Transverse colon (tissue), 4 donors: ENCODE measurements around the gene NR1H2. TPM values are rescaled to one million over a fixed set of nuclear protein-coding genes. Genes with fewer than 3 reads are reported as not detected.

Experiments
- DNase-seq: peaks from one replicate; pipeline ENCODE4 v3.0.0-alpha.2; 2019
- H3K27ac ChIP-seq, 4 donors: fragments of 200-600 bp; sonication (generic); 2 replicates each; pipeline ENCODE4 v1.5.1; 2016 to 2018; ENCODE audit warnings: inconsistent platforms in 4 of 4
- H3K27me3 ChIP-seq: fragments of 200-600 bp; sonication (generic); 2 replicates; pipeline ENCODE4 v1.5.1; 2017; ENCODE audit warnings: inconsistent platforms
- H3K36me3 ChIP-seq, 4 donors: fragments of 200-600 bp; sonication (generic); 2 replicates each; pipeline ENCODE4 v1.5.1; 2017 to 2019; ENCODE audit warnings: inconsistent platforms in 4 of 4
- H3K4me1 ChIP-seq, 4 donors: fragments of 200-600 bp; sonication (generic); 2 replicates each; pipeline ENCODE4 v1.5.1; 2017 to 2020; ENCODE audit warnings: inconsistent platforms in 4 of 4
- H3K4me3 ChIP-seq, 4 donors: fragments of 200-600 bp; sonication (generic); 1 replicate in 1 of 4; 2 replicates in 3 of 4; pipeline versions ENCODE4 v1.5.1 to v1.6.1; 2017 to 2019; ENCODE audit warnings: inconsistent platforms in 4 of 4
- H3K9me3 ChIP-seq, 2 donors: fragments of 200-600 bp; sonication (generic); 2 replicates each; pipeline ENCODE4 v1.5.1; 2017 to 2019; ENCODE audit warnings: inconsistent platforms in 2 of 2
- EP300 ChIP-seq: sonication (generic); formaldehyde crosslinking; IDR thresholded peaks from one replicate; pipeline ENCODE4 v1.6.1; 2017; ENCODE audit warnings: antibody characterized with exemption, low read depth
- POLR2A ChIP-seq: fragments of 450-650 bp; IDR thresholded peaks from one replicate; pipeline ENCODE4 v1.6.1; 2016; ENCODE audit warnings: antibody characterized with exemption, mild to moderate bottlenecking, moderate library complexity
- POLR2AphosphoS5 ChIP-seq, 3 donors: sonication (generic); formaldehyde crosslinking; IDR thresholded peaks; one replicate each; pipeline ENCODE4 v1.6.1; 2016; ENCODE audit warnings: antibody characterized with exemption in 3 of 3
- WGBS, 2 donors: methylation state at CpG; one replicate each; pipeline ENCODE4 v1.1.5; 2018; ENCODE audit warnings: low coverage in 1 of 2; 5-methylcytosine and 5-hydroxymethylcytosine counted together
- in situ Hi-C, 4 donors: fragments of 200-750 bp; cut with MboI; loops; one replicate each; pipeline versions ENCODE4 v1.15.0 to v1.15.1; 2017; ENCODE audit warnings: low sequenced_read_pairs in 3 of 4, low pct_ligation_motif_present in 1 of 4, low pct_unique_long_range_greater_than_20kb in 1 of 4
- intact Hi-C: fragments of 100-400 bp; cut with DNase I; formaldehyde crosslinking; loops from one replicate; pipeline ENCODE4 v1.15.1; 2023; ENCODE audit warnings: low total_unique reads
- total RNA-seq, 4 donors: library from RNA; depleted of rRNA; stranded (reverse); fragments of >200 nt; gene quantifications; one replicate each; pipeline ENCODE4 v1.1.0, GENCODE V29; 2016
- TF ChIP-seq, protein P1 (sequence below), 5 experiments: fragments of 200-600 bp in 3 of 5; fragments of 450-650 bp in 2 of 5; sonication (generic) in 3 of 5; IDR thresholded peaks; 1 replicate in 2 of 5; 2 replicates in 3 of 5; pipeline ENCODE4 v1.5.1; 2016 to 2017; ENCODE audit warnings: antibody characterized with exemption in 5 of 5, inconsistent platforms in 3 of 5, mild to moderate bottlenecking in 2 of 5, moderate library complexity in 1 of 5

The NR1H2 gene
- total RNA-seq, 4 donors from 2014 or later: 80.8 to 192 (median 102) TPM

DNA sequence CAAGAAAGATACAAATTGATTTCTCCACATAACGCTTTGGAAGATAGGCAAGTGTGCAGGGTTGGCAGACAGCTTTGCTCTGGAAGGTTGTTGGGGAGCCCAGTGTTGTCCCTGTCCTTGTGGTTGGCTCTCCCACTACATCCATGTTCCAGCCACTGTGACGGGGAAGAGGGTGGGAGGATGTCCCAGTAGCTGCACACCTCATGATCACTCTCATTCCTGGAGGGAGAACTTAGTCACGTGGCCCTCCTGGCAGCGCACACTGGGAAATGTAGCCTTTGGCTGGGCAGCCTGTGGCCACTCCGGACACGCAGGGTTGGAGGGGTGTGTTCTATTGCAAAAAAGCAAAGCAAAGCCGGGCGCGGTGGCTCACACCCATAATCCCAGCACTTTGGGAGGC is 17.8 kb downstream of the NR1H2 start:
- in situ Hi-C loops: no loop called here
- 91% methylated on average over 9 of the region's 9 CpGs; no CpG with 5 or more reads in 1 of the 2 donors for whole genome bisulfite sequencing, 2 donors
- TF ChIP-seq EP300: no peak
- TF ChIP-seq, protein P1, sequence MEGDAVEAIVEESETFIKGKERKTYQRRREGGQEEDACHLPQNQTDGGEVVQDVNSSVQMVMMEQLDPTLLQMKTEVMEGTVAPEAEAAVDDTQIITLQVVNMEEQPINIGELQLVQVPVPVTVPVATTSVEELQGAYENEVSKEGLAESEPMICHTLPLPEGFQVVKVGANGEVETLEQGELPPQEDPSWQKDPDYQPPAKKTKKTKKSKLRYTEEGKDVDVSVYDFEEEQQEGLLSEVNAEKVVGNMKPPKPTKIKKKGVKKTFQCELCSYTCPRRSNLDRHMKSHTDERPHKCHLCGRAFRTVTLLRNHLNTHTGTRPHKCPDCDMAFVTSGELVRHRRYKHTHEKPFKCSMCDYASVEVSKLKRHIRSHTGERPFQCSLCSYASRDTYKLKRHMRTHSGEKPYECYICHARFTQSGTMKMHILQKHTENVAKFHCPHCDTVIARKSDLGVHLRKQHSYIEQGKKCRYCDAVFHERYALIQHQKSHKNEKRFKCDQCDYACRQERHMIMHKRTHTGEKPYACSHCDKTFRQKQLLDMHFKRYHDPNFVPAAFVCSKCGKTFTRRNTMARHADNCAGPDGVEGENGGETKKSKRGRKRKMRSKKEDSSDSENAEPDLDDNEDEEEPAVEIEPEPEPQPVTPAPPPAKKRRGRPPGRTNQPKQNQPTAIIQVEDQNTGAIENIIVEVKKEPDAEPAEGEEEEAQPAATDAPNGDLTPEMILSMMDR (IDR thresholded peaks at IDR 0.05): no peak
- DNase-seq: no peak
- Histone ChIP-seq H3K27ac (no peak overlapping the region), H3K4me3 (no peak overlapping the region), H3K9me3 (no peaks in the 10 kb centered on the region), H3K36me3 (no peaks in the 10 kb centered on the region), H3K4me1 (no peaks in the 10 kb centered on the region), H3K27me3 (no peaks in the 10 kb centered on the region)
- intact Hi-C loops: no loop called here

DNA sequence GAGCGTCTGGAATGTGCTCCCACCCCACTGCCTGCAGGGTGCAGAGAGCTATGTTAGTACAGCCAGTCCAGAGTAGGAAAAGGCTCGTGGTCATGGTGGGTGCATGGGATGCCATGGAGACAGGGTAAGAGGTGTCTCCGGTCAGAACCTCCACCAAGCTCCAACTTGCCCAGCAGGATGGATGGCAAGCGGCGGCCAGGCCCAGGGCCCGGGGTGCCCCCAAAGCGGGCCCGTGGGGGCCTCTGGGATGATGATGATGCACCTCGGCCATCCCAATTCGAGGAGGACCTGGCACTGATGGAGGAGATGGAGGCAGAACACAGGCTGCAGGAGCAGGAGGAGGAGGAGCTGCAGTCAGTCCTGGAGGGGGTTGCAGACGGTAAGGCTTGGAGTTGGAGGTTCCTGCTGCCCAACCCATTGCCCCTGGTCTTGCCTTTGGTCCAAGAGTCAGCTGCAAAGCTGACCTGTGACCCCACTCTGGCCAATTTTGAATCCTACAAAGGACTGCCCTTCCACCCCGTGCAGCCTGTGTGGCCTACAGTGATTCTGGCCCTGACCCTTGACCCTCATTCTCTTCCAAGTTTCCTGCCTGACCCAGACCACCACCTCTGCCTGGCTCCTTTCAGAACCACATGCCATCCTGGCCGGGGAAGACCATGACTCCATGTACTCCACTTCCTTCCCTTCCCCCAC is 22.6 kb downstream of the NR1H2 start:
- DNase-seq: no peak
- Histone ChIP-seq H3K9me3 (no peaks in the 10 kb centered on the region), H3K27ac (no peak overlapping the region), H3K4me1 (no peaks in the 10 kb centered on the region), H3K36me3 (no peaks in the 10 kb centered on the region), H3K4me3 (no peak overlapping the region), H3K27me3 (no peaks in the 10 kb centered on the region)
- intact Hi-C loops (no loop called here), in situ Hi-C loops (no loop called here)
- no peak for TF ChIP-seq POLR2A
- TF ChIP-seq POLR2AphosphoS5 (IDR thresholded peaks at IDR 0.05): no peak
- TF ChIP-seq, protein P1 (IDR thresholded peaks at IDR 0.05): no peak
- no peak for TF ChIP-seq EP300
- 90 to 100% methylated on average over 2 to 8 of the region's 13 CpGs for WGBS, 2 donors

DNA sequence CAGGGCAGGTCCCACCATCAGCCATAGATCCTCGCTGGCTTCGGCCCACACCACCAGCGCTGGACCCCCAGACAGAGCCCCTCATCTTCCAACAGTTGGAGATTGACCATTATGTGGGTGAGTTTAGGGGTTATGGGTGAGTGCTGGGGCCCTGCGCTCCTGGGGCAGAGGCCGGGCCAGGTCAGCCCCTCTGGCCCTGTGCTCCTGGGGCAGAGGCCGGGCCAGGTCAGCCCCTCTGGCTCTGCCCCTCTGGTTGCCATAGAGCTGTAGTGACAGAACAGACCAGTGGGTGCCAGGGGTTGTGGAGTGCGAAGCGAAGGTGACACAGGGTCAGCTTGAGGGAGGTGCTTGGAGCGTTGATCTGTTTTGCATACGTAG is 23.1 kb downstream of the NR1H2 start:
- in situ Hi-C loops (no loop called here), intact Hi-C loops (no loop called here)
- no peaks in the 10 kb centered on the region for H3K4me1 ChIP-seq
- no peaks in the 10 kb centered on the region for H3K36me3 ChIP-seq
- H3K4me3 ChIP-seq: no peak overlapping the region
- H3K27ac ChIP-seq: no peak overlapping the region
- 95% methylated on average over 10 of the region's 10 CpGs; no CpG with 5 or more reads in 1 of the 2 donors for WGBS, 2 donors
- no peak for TF ChIP-seq EP300
- TF ChIP-seq POLR2A: no peak
- TF ChIP-seq, protein P1 (IDR thresholded peaks at IDR 0.05): no peak
- TF ChIP-seq POLR2AphosphoS5 (IDR thresholded peaks at IDR 0.05): no peak
- DNase-seq: no peak
- no peaks in the 10 kb centered on the region for H3K27me3 ChIP-seq
- no peaks in the 10 kb centered on the region for H3K9me3 ChIP-seq

DNA sequence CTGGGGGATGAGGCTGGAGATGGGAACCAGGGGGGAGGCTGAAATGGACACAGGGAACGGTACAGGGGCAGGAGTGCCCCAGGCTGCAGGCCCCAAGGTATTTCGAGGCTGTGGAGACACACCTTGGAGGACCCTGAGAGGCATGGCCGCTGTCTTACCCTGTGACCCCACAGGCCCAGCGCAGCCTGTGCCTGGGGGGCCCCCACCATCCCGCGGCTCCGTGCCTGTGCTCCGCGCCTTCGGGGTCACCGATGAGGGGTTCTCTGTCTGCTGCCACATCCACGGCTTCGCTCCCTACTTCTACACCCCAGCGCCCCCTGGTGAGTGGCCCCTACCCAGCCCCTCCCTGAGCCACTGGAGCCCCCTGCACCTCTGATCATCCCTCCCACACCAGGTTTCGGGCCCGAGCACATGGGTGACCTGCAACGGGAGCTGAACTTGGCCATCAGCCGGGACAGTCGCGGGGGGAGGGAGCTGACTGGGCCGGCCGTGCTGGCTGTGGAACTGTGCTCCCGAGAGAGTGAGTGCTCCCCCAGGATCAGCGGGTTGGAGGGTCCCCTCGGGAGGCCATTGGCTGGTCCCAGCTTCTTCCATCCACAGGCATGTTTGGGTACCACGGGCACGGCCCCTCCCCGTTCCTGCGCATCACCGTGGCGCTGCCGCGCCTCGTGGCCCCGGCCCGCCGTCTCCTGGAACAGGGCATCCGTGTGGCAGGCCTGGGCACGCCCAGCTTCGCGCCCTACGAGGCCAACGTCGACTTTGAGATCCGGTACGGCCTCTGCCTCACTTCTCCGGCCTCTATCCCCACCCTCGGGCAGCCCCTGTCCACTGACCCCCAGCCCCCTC is 25.6 kb downstream of the NR1H2 start:
- H3K36me3 ChIP-seq: no peaks in the 10 kb centered on the region
- no peak for DNase-seq
- TF ChIP-seq POLR2AphosphoS5 (IDR thresholded peaks at IDR 0.05) (no peak), POLR2A (no peak), EP300 (no peak)
- TF ChIP-seq, protein P1 (IDR thresholded peaks at IDR 0.05): no peak
- intact Hi-C loops: no loop called here
- H3K27ac ChIP-seq: no peak overlapping the region
- no peaks in the 10 kb centered on the region for H3K4me1 ChIP-seq
- no peaks in the 10 kb centered on the region for H3K27me3 ChIP-seq
- H3K4me3 ChIP-seq: no peak overlapping the region
- in situ Hi-C loops: no loop called here
- H3K9me3 ChIP-seq: no peaks in the 10 kb centered on the region
- WGBS, 2 donors: 94% methylated on average over 48 of the region's 48 CpGs; no CpG with 5 or more reads in 1 of the 2 donors
